ENCODE measurements around the gene CDK11A.

The CDK11A gene

GRCh38 chr1:1724035-1724864, at the start of gene CDK11A:
Gene CDK11A, minus strand, starts transcription at chr1:1724357. Its CDS starts 1,539 bp downstream, at chr1:1722818.
- DNase-seq = peak; percentile 96

- DNase-seq = no peak
These were observed 49.7 kb upstream of the CDK11A start for GRCh38 chr1:1773874-1774273.

GRCh38 chr1:1771096-1771495, 46.9 kb upstream of the CDK11A start:
- no peak for DNase-seq

GRCh38 chr1:1770102-1770501, 45.9 kb upstream of the CDK11A start:
- DNase-seq = no peak

- DNase-seq = no peak
These were observed 44.3 kb upstream of the CDK11A start for GRCh38 chr1:1768249-1768992.

GRCh38 chr1:1764876-1765470, 40.8 kb upstream of the CDK11A start:
- no peak for DNase-seq

- no peak for DNase-seq
These were observed 39.8 kb upstream of the CDK11A start for GRCh38 chr1:1763657-1764621.

GRCh38 chr1:1761504-1762376, 37.6 kb upstream of the CDK11A start:
- no peak for DNase-seq

- no peak for DNase-seq
These were observed 36.6 kb upstream of the CDK11A start for GRCh38 chr1:1760715-1761114.

GRCh38 chr1:1760345-1760650, 36.1 kb upstream of the CDK11A start:
- DNase-seq = no peak

GRCh38 chr1:1759456-1760344, 35.5 kb upstream of the CDK11A start:
- no peak for DNase-seq

- DNase-seq = no peak
These were observed 34.7 kb upstream of the CDK11A start for GRCh38 chr1:1758692-1759455.

- DNase-seq = no peak
These were observed 34.0 kb upstream of the CDK11A start for GRCh38 chr1:1758059-1758621.

- no peak for DNase-seq
These were observed 33.4 kb upstream of the CDK11A start for GRCh38 chr1:1757422-1758058.

- DNase-seq = no peak
These were observed 32.7 kb upstream of the CDK11A start for GRCh38 chr1:1756661-1757421.

- no peak for DNase-seq
These were observed 31.7 kb upstream of the CDK11A start for GRCh38 chr1:1755852-1756251.

- DNase-seq = no peak
These were observed 31.3 kb upstream of the CDK11A start for GRCh38 chr1:1755426-1755825.

All from activated T-cell treated with anti-CD3 and anti-CD28 coated beads, Interleukin-2, amount 50 U/mL, for 1 hour (primary cell).